ENCODE measurements around the gene SUB1.
"Not testable (repeated sequence)": the region's sequence is repeated elsewhere in the genome, so short reads cannot be mapped to it uniquely, and the experiment has no call there.

The SUB1 gene

DNA sequence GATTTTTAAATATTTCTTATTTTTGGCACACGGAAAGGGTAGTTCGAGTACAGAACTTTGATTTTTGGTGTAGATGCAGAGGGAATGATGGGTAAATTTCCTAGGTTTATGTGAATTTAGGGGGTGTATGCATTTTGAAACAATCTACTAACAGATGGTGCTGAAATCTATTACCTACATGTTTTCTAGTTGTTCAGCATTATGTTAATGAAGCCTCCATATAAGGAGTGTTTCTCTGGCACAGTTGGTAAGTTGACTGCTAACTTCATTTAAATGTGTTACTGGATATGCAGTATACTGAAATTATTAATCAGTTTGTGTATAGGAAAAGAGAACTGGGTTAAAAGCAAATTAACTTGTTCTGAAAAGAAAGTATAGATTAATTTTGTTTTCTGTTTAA is 17.5 kb downstream of the SUB1 start:
- no peak for TF ChIP-seq ZNF274 (IDR thresholded peaks at IDR 0.05; ENCODE audit: low read depth, low read length)
- no peak overlapping the region for H3K4me3 ChIP-seq (ENCODE audit: low read length)

DNA sequence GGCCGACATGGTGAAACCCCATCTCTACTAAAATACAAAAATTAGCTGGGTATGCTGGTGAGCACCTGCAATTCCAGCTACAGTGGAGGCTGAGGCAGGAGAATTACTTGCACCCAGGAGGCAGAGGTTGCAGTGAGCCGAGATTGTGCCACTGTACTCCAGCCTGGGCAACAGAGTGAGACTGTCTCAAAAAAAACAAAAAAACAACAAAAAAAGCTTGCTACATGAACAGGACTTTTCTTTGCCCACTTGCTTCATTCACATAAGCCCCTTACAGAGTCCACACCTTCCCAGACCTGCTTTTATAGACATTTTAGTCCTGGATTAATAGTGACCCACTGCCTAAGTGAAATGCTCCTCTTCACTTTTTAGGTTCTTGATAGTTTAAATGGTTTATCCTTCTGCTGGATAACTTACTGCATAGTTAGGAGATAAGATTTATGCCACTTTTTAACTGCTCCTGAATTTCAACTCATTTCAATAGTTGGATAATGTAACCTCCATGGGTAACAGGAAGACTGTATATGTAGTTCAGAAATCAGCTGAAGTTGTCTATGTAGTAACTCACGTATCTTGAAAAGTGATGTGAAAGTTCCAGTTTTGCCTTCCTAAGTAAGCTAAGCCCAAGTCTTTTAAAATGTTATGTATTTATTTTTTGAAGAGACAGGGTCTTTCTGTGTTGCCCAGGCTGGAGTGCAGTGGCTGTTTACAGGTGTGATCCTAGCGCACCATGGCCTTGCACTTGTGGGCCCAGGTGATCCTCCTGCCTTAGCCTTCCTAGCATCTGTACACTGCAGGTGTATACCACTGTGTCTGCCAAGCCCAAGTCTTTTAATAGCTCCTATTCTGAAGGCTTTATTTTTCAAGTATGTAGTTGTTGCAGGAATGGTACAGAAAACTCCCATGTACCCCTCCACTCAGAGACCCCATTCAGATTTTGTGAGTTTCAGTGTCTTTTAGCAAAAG is 19.7 kb downstream of the SUB1 start:
- TF ChIP-seq ZNF274 (IDR thresholded peaks at IDR 0.05; ENCODE audit: low read depth, low read length) = no peak
- no peak overlapping the region for H3K4me3 ChIP-seq (ENCODE audit: low read length)

DNA sequence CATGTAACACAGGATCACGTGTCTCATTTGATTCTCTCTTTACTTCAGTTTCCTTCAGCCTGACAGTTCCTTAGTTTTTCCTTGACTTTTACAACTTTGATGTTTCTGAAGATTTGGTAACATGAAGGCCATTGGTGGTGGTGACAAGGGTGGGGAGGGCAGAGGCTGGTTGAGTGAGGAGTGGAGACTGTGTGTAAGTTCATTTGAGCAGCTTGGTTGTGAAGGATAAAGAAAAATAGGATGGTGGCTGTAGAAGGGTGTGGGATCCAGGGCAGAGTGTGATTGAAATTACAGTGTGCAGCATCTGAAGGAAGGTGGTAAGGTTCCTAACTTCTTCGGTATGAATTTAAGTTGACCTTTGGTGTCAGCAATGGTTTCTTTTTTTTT is 20.4 kb downstream of the SUB1 start:
- no peak overlapping the region for H3K4me3 ChIP-seq (ENCODE audit: low read length)
- no peak for TF ChIP-seq ZNF274 (IDR thresholded peaks at IDR 0.05; ENCODE audit: low read depth, low read length)

DNA sequence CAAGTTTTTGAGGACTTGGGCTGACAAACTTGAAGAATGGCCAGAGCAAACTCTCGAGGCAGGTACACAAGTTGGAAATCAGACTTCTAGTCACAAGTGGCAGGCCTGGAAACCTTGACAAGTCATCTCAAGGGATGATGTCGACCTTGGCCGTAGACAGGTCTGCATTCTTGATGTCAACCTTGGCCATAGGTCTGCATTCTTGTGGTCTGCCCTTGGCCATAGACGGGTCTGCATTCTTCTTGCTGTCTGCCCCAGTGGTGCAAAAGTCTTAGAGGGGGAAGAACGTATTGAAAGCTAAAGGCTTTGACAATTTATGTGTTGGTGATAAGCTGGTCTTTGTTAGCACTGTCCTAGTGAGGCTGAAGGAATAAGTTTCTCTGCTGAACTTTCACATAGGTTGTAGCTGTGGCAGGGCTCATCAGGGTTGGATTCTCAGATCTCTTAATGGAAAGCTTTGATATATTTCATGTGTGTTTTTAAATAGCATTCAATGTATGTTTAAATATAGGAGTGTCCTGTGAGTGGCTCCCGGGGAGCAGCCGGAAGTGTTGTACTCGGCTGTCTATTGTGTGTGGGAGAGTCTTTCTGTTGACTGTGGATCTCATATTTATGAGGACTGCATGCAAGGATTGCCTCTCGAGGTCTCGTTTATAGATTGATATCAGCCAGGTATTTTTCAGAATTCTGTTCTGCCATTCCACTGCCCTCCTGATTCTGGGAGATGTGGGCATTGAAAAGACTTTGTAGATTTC is 27.0 kb downstream of the SUB1 start:
- no peak for TF ChIP-seq ZNF274 (IDR thresholded peaks at IDR 0.05; ENCODE audit: low read depth, low read length)
- no peak overlapping the region for H3K4me3 ChIP-seq (ENCODE audit: low read length)

DNA sequence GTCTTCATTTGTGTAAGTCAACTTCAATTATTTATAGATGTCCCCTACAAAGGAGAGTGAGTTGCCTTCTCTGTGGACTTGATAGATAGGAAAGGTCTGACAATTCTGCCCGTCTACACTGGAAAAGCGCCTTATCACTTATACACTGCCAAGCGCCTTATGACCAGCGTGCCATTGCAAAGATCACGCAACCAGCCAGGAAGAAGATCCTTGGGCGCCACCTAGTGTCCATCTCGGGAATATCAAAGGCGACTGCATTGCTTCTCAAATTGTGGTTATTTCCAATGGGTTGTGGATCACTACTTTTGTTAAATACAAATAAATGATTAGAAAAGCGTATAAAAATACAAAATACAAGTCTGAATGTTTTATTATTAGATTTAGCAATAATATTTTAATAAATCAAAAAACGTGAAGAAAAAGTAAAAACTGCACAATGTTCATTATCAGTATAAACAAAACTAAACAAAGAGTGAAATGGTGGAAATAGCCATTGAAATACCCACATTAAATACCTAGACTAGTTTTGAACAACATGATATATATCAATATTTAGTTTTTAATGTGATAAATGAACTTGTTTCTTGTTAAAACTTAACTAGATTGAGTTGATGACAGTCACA is 27.8 kb downstream of the SUB1 start:
- TF ChIP-seq ZNF274 (IDR thresholded peaks at IDR 0.05; ENCODE audit: low read depth, low read length) = no peak
- H3K4me3 ChIP-seq (ENCODE audit: low read length) = no peak overlapping the region

DNA sequence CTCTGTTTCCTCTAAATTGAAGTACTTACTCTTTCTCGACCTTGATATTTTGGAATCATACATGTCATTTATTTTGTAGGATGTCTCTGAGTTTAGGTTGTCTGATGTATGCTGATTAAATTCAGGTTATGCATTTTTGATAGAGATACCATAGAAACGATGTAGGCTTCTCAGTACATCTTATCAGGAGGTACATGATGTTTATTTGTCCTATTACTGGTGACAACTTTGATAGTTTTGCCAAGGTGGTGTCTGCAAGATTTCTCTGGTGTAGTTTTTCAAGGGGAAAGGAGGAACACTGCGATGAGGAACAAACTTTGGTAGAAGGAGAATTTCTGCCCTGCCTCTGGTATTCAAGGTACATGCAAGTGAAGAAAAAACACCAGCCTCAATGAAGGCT is 29.9 kb downstream of the SUB1 start:
- TF ChIP-seq ZNF274 (IDR thresholded peaks at IDR 0.05; ENCODE audit: low read depth, low read length) = no peak
- no peak overlapping the region for H3K4me3 ChIP-seq (ENCODE audit: low read length)

DNA sequence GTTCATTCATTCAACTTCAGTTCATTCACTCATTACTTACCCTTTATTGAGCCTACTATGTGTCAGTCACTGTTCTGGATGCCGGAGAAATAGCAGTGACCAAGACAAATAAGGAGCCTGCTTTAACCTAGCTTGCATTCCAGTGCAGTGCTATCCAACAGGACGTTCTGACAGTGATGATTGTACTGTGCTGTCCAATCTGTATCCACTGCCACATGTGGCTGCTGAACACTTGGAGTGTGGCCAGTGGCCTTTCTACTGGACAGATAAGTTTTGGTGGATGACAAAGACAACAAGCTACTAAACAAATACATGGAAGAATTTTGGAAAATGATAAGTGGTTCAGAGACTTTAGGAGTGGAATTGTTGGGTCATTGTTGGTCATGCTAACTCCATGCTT is 33.6 kb downstream of the SUB1 start:
- no peak overlapping the region for H3K4me3 ChIP-seq (ENCODE audit: low read length)
- no peak for TF ChIP-seq ZNF274 (IDR thresholded peaks at IDR 0.05; ENCODE audit: low read depth, low read length)

DNA sequence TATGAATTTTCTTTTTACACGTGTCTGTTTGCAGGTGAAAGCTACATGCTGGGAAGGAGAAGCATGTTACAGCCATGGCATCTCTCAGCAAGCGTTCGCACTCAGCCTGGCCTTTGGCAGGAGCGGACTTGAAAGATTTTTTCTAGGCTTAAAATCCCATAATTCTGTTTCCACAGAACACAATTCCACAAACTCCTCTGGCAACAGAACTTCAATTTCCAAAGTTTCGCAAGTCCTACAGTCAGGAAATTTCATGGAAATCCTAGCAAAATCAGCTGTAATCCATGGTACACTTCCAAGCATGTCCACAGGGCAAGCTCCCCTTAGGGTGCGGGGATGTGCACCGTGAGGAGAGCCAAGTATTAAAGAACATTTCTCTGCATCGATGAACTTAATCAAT is 35.9 kb downstream of the SUB1 start:
- TF ChIP-seq ZNF274 (IDR thresholded peaks at IDR 0.05; ENCODE audit: low read depth, low read length) = no peak

DNA sequence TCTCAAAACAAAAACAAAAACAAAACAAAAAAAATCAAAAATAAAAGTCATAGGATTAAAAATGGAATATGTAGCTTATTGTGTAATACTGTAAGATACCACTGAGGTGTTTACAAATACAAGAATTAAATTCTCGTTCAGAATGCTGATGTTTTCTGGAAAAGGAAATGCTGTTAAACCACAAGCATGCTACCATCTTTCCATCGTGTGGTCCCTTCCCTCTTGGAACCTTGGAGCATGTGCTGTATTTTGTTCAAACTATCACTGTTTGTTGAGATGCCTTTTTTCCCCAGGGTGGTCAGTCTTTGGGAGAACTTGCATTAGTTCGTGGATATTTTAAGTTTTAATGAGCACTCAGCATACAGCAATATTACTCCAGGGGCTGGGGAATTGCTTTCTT is 39.7 kb downstream of the SUB1 start:
- no peak for TF ChIP-seq ZNF274 (IDR thresholded peaks at IDR 0.05; ENCODE audit: low read depth, low read length)
- no peak overlapping the region for H3K4me3 ChIP-seq (ENCODE audit: low read length)

More for the DNA sequence above, 35.9 kb downstream of the SUB1 start:
- no peak overlapping the region for H3K4me3 ChIP-seq (ENCODE audit: low read length)

DNA sequence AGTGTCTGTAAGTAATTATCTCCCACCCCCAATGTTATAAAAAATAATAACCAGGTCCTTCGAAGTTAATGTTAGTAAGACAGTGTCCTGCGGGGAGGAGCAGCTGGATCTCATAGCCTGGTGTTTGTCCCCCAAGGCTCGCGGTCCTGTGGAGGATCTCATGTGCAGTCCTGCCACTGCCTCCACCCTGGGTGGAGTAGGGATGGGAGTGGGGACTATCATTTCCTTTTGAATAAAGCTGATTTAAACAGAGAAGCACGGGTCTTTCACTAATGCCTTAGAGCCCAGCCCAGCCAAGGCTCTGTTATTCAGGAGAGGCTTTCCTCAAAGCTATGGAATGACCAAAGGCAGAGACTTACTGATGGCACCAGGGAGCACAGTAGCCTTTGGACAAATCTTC is 40.2 kb downstream of the SUB1 start:
- H3K4me3 ChIP-seq (ENCODE audit: low read length) = no peak overlapping the region
- no peak for TF ChIP-seq ZNF274 (IDR thresholded peaks at IDR 0.05; ENCODE audit: low read depth, low read length)

DNA sequence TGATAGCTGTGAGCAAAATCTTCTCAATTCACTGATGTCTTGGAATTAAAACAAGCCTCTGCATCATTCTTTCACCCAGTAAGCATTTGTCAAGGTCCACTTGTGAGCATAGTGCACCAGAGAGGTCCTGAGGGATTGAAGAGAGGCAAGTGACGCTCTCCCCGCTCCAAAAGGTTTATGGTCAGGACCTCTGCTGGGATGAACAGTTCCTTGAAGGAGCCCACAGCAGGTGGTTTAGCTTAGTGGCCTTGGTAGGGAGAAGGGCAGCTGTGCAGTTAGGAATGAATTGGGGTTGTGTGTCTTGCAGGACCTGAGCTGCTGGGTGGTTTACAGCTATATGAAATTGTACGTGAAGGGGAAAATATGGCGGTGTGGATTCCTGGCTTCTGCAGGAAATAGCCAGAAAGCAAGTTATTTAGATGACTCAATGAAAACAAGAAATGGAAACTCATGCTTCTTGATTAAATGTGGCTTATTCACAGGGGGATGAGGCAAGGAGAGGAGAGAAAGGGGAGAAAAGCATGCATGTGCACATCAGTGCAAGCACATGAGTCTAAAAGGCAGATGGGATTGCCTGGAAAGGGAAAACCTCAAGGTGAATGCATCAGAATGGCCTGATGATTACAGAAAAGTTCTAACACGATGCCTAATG is 42.0 kb downstream of the SUB1 start:
- no peak for TF ChIP-seq ZNF274 (IDR thresholded peaks at IDR 0.05; ENCODE audit: low read depth, low read length)
- H3K4me3 ChIP-seq (ENCODE audit: low read length) = no peak overlapping the region

DNA sequence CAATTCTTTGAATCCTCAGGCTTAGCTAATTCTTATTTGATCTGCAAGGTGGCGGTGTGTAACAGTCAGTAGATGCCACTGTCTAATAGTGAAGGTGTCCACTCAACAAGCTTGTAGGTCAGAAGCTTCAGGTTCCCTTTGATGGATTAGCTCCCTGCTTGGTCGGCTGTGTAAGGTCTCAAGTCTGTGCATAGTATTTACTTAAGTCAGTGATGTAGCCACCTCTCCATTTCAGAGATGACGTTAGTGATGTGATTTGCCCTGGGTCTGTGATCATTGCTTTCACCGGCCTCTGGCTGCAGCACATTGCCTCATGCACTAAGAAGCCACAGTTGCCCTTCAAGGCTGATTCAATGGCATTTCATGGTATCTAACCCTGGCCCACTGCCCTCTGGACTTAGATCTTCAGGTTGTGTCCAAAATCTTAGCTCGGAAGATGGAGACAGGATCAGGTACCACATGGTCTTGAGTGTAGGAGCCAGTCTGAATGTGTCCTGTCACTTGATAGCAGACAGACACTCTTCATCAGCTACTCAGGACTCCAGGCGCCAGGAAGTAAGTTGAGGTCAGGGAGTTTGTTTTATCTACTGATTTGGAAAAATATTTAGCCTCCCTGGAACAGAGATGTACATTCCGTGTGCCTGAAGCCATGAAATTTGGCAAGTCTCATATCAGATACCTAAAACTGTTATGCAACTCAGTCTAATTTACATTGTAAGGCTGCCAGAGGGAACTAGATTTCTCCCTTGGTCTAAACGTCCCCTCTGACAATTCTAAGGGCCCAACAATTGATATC is 42.9 kb downstream of the SUB1 start:
- H3K4me3 ChIP-seq (ENCODE audit: low read length) = no peak overlapping the region
- TF ChIP-seq ZNF274 (IDR thresholded peaks at IDR 0.05; ENCODE audit: low read depth, low read length) = no peak

DNA sequence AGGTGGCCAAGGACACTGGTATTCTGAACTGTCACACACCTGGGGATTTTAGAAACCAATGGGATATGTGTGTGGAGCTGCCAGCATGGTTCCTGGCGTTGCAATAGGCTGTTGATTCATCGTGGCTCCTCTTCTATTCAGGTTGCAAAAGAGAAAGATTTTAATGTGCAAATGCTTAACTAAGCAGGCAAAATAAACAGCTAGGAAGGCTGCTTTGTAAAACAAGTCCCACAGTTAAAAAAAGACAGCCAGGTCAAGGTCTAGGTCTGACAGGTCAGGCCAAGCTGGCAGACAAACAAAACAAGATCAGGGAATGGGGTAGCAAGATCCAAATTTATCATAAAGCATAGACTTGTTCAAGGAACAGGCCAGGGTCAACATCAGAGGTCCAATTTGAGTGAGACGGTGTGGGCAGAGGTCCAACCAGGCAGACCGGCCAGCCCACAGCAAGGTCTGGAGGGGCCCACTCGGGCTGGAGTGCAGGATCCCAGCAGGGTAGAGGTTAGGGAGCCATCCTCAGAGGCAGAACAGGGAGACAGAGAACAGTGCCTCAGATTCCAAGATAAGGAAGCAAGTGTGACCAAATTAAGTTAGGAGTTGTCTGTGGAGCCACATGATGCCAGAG is 45.6 kb downstream of the SUB1 start:
- no peak for TF ChIP-seq ZNF274 (IDR thresholded peaks at IDR 0.05; ENCODE audit: low read depth, low read length)
- no peak overlapping the region for H3K4me3 ChIP-seq (ENCODE audit: low read length)

DNA sequence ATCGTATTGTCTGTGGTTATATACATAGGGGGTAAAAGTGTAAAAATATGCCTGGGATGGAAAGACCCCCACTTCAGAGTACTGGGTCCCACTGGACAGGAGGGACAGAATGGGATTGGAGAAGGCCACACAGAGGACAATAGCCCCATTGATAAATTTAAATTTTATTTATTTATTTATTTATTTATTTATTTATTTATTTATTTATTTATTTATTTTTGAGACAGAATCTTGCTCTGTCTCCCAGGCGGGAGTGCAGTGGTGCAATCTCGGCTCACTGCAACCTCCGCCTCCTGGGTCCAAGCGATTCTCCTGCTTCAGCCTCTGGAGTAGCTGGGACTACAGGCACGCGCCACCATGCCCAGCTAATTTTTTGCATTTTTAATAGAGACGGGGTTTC is 47.7 kb downstream of the SUB1 start:
- not testable (repeated sequence) for H3K4me3 ChIP-seq (ENCODE audit: low read length)

All from GM08714 (cell line).